Muscle of leg (tissue), 11 donors: ENCODE measurements around the gene TALDO1. TPM values are rescaled to one million over a fixed set of nuclear protein-coding genes. Genes with fewer than 3 reads are reported as not detected.
A peak's percentile ranks its signal among the peaks of the same experiment; 100 is the strongest.

Source experiments
- DNase-seq: peaks from one replicate; pipeline ENCODE4 v3.0.0; 2013
- H3K27ac ChIP-seq: one replicate; pipeline ENCODE4 v1.5.1; 2013; ENCODE audit warnings: mild to moderate bottlenecking, low read length, control low read depth
- H3K27me3 ChIP-seq: one replicate; pipeline ENCODE4 v1.6.1; 2013; ENCODE audit warnings: low read length; ENCODE audit not compliant: control insufficient read depth, insufficient read depth
- H3K36me3 ChIP-seq: one replicate; pipeline ENCODE4 v1.6.1; 2013; ENCODE audit warnings: low read length; ENCODE audit not compliant: control insufficient read depth, insufficient read depth
- H3K4me1 ChIP-seq: one replicate; pipeline ENCODE4 v1.6.1; 2013; ENCODE audit warnings: low read length; ENCODE audit not compliant: control insufficient read depth, insufficient read depth
- H3K4me3 ChIP-seq: one replicate; pipeline ENCODE4 v1.5.1; 2013; ENCODE audit warnings: low read length, control low read depth
- H3K9me3 ChIP-seq: replicated peaks from 2 replicates; pipeline ENCODE4 v1.6.1; 2013; ENCODE audit warnings: low read depth, low read length; ENCODE audit not compliant: control insufficient read depth
- WGBS: methylation state at CpG from one replicate; pipeline ENCODE4 v1.1.5; 2013; ENCODE audit warnings: missing lambda C conversion rate; ENCODE audit not compliant: insufficient coverage; 5-methylcytosine and 5-hydroxymethylcytosine counted together
- polyA plus RNA-seq, 8 donors: library from polyadenylated mRNA; unstranded; fragments of 120-200 nt; gene quantifications; one replicate each; pipeline versions ENCODE4 v1.2.1 to v1.2.3, GENCODE V29; 2013; ENCODE audit warnings: inconsistent platforms in 1 of 8, low replicate concordance in 1 of 8; ENCODE audit not compliant: insufficient read length in 8 of 8, insufficient read depth in 1 of 8
- total RNA-seq: library from RNA; stranded (reverse); fragments of 120-200 nt; gene quantifications from one replicate; pipeline ENCODE4 v1.2.4, GENCODE V29; 2013

Gene TALDO1
- total and polyA plus RNA-seq, 9 donors = 60.2 to 79.9 (median 70.8) TPM

GRCh38 chr11:703506-703905 lies 43.8 kb upstream of the TALDO1 start:
- no peak for DNase-seq
- WGBS = 72% methylated on average over 5 of the region's 9 CpGs
- peaks cover 33% of the 10 kb centered on the region for H3K4me1 ChIP-seq
- H3K4me3 ChIP-seq = no peak overlapping the region
- peaks cover 31% of the 10 kb centered on the region for H3K27me3 ChIP-seq
- H3K36me3 ChIP-seq = peaks cover 42% of the 10 kb centered on the region
- peak overlapping the region; percentile 20 for H3K27ac ChIP-seq
- no peaks in the 10 kb centered on the region for H3K9me3 ChIP-seq

DNA sequence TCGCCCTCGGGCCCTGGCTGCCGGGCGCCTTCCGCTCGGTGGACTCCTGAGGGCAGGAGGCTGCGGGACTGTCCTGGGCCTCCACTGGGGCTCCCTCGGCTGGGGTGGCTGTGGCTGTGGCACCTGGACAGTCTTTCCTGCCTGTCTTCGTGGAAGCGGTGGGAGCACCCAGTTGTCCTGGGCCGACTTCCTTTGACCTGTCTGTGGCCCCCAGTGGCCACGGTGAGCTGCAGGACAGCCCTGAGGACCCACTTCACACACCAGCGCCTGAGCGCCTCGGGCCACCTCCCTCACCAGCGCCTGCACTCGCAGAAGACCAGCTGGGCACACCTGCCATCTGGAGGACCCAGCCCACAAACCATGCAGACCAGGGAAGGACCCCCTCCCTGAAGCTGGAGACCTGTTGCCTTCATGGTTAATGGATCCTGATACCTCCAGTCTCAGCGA lies 43.0 kb upstream of the TALDO1 start:
- H3K4me1 ChIP-seq = peaks cover 33% of the 10 kb centered on the region
- WGBS = 81% methylated on average over 18 of the region's 18 CpGs
- H3K4me3 ChIP-seq = no peak overlapping the region
- H3K27me3 ChIP-seq = peaks cover 36% of the 10 kb centered on the region
- H3K9me3 ChIP-seq = no peaks in the 10 kb centered on the region
- no peak overlapping the region for H3K27ac ChIP-seq
- H3K36me3 ChIP-seq = peaks cover 37% of the 10 kb centered on the region
- no peak for DNase-seq

GRCh38 chr11:704781-705645 lies 42.3 kb upstream of the TALDO1 start:
- WGBS = 64% methylated on average over 25 of the region's 27 CpGs
- peaks cover 33% of the 10 kb centered on the region for H3K4me1 ChIP-seq

GRCh38 chr11:705646-706438 lies 41.4 kb upstream of the TALDO1 start, which contains the start of gene EPS8L2:
TSS of gene EPS8L2 (plus strand) at chr11:706231. CDS start at chr11:709408, 3,177 bp downstream.
- Histone ChIP-seq H3K27me3 (peaks cover 52% of the 10 kb centered on the region), H3K9me3 (no peaks in the 10 kb centered on the region), H3K4me1 (peaks cover 35% of the 10 kb centered on the region), H3K4me3 (no peak within 1 kb of the TSS), H3K27ac (no peak within 1 kb of the TSS), H3K36me3 (peaks cover 24% of the 10 kb centered on the region)
- no peak for DNase-seq
- WGBS = 12% methylated on average over 85 of the region's 90 CpGs

More at GRCh38 chr11:704781-705645, 42.3 kb upstream of the TALDO1 start:
- H3K27ac ChIP-seq = no peak overlapping the region
- H3K36me3 ChIP-seq = peaks cover 30% of the 10 kb centered on the region
- H3K9me3 ChIP-seq = no peaks in the 10 kb centered on the region
- peaks cover 43% of the 10 kb centered on the region for H3K27me3 ChIP-seq
- no peak for DNase-seq
- H3K4me3 ChIP-seq = no peak overlapping the region

DNA sequence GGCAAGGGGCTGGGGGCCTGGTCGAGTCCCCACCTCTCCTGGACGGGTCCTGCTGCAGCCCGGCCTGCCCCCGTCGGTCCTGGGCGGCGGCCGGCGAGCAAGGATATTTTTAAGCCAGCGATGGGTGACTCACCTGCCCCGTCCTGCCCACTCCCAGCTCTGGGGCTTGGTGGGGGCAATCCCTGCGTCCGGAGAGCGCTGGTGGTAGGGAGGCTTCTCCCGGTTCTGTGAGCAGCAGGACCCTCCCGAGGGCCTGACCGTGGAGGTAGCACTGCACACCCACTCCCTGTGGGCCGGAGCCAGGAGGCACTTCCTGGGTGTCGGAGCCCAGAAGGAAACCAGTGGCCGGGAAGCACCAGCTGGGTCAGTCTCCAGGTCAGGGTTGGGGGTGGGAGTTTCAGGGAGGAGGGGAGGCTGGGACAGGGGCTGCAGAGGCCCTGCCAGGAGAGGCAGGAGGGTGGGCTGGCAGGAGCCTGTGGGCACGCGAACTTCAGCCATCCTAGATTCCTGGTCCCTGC lies 40.8 kb upstream of the TALDO1 start:
- peaks cover 23% of the 10 kb centered on the region for H3K36me3 ChIP-seq
- H3K9me3 ChIP-seq = no peaks in the 10 kb centered on the region
- H3K4me3 ChIP-seq = no peak overlapping the region
- H3K27me3 ChIP-seq = peaks cover 56% of the 10 kb centered on the region
- H3K27ac ChIP-seq = no peak overlapping the region
- no peak for DNase-seq
- WGBS = 13% methylated on average over 21 of the region's 22 CpGs
- H3K4me1 ChIP-seq = peaks cover 35% of the 10 kb centered on the region

DNA sequence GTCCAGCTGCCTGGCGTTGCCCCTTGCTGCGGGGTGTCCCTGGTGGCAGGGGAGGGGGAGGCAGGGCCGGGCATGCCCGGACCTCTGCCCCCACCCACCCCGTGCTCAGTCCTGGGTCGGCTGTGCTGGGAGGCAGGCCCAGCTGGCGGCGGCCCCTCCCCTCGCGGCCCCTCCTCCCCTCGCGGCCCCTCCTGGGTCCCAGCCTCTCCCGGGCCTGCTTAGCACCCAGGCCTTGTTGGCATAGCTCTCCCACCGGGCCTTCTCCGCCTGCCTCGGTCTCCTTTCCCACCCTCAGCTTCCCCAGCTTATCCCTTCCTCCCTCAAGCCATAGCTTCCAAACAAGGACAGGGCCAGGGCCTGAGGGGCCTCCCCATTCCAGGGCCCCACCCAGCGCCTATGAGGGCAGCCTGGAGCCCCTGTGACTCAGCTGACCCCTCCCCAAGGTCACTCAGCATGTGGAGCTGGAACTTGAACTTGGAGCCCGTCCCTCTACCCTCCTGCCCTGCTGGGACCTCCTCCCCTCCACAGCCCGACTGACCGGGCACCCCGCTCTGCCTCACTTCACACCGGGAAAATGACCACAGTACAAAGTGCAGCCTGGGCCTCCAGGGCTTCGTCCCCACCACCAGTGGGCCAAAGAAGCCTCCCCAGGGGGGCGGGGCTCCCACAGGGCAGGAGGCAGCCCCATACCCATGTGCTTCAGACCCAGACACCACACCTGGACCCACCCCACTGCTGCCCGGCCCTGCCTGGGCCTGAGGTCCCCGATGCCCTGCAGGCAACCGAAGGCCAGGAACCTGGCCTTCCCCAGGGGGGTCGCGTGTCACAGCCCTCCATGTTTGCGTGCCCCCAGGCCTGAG lies 40.1 kb upstream of the TALDO1 start:
- Histone ChIP-seq H3K4me3 (no peak overlapping the region), H3K27me3 (peaks cover 57% of the 10 kb centered on the region), H3K27ac (no peak overlapping the region), H3K4me1 (peaks cover 35% of the 10 kb centered on the region), H3K36me3 (peaks cover 18% of the 10 kb centered on the region), H3K9me3 (no peaks in the 10 kb centered on the region)
- WGBS = 40% methylated on average over 27 of the region's 30 CpGs
- no peak for DNase-seq

DNA sequence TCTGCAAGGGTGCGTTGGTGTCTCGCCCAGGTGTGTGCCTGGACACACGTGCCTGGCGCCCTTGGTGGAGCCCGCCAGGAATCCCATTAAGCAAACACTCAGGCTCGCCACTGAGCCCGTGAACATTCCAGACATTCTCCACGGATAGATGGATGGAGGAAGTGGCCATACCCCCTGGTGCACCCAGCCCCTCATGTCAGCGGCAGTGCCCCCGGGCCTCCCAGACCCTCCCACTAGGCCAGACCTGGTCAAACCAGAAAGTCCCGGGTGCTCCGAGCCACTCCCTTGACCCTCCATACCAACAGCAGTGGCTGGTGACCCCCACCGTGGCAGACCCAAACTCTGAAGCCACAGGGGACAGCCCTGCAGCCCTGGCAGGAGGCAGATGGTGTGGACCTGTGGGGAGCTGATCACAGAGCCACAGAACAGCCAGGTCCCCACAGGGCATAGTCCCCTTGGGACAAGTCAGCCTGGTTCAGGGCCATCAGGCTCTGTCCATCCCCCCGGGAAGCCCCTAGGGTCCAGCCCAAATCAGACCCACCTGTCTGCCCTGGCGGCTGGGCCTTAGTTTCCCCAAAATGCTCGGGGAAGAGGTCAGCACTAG lies 39.3 kb upstream of the TALDO1 start:
- H3K27ac ChIP-seq = no peak overlapping the region
- peaks cover 30% of the 10 kb centered on the region for H3K4me1 ChIP-seq
- H3K36me3 ChIP-seq = peaks cover 12% of the 10 kb centered on the region
- DNase-seq = no peak
- WGBS = 89% methylated on average over 6 of the region's 16 CpGs
- peaks cover 61% of the 10 kb centered on the region for H3K27me3 ChIP-seq
- no peak overlapping the region for H3K4me3 ChIP-seq
- no peaks in the 10 kb centered on the region for H3K9me3 ChIP-seq

- H3K27me3 ChIP-seq = peaks cover 63% of the 10 kb centered on the region
- no peak overlapping the region for H3K4me3 ChIP-seq
- H3K4me1 ChIP-seq = peaks cover 24% of the 10 kb centered on the region
These were observed 38.8 kb upstream of the TALDO1 start for GRCh38 chr11:708511-708910.

More at GRCh38 chr11:708511-708910, 38.8 kb upstream of the TALDO1 start:
- H3K36me3 ChIP-seq = peaks cover 7% of the 10 kb centered on the region
- 64% methylated on average over 5 of the region's 7 CpGs for WGBS
- H3K27ac ChIP-seq = no peak overlapping the region
- H3K9me3 ChIP-seq = no peaks in the 10 kb centered on the region
- no peak for DNase-seq
